Measurements from ENCODE around the gene PDHX. TPM values are rescaled to one million over a fixed set of nuclear protein-coding genes. Genes with fewer than 3 reads are reported as not detected.
"Not testable (repeated sequence)": the region's sequence is repeated elsewhere in the genome, so short reads cannot be mapped to it uniquely, and the experiment has no call there.

The PDHX gene
- total RNA-seq, 1 donor from 2014 or later = 46.1 TPM

DNA sequence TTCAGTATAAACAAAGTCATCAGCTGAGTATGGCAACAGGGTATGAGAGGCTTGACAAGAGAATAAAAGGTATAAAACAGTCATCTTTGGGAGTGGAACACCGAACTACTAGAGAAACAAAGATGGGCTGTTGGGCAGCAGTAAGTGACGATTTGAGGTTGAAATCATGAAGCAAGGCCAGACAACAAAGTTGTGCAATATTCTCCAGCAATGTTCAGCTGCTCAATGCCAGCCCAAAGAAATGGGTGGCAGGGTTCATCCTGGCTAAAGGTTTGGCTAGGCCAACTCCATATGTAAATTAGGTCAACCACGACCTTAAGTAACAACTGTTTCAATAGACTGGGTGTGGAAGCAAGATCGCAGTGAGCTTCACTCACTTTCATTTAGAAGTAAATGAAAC is 6.5 kb upstream of the PDHX start:
- DNase-seq (ENCODE audit: low spot score in 2 of 2) (no peak), FAIRE-seq (no peak)

DNA sequence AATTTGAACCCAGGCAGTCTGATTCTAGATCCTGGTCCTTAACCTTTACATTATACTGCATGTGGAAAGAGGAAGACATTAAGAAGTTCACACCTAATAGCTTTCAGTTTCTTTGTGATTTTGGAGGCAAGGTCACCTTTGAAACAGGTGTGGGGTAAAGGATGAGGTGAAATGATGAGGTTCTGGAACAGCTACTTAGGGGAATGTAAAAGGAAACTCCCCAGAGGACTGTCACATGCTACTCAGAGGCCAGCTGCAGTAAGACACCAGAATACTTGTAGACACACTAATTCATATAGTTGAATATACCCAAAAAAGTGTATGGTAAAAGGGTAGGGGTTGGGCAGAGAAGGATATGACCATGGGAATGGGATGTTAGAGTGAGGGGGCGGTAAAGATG is 5.6 kb upstream of the PDHX start:
- DNase-seq (ENCODE audit: low spot score in 2 of 2) (no peak), FAIRE-seq (no peak)

DNA sequence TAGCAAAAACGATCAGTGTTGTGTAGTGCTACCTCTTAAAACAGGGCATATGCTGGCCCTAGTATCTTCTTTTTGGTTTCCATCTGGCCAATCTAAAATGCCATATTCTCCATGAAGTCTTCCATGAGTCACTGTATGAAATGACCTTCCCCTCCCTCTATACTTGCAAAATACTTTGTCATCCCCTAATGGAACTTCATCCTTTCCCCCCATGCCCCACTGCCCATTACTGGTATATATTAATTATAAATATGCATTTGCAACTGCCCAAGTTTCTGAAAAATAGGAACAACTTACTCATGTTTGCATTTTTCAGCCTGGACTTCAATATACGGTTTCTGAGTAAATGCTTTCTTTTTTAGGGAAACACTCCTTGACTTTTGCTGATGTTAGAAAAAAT is 4.7 kb upstream of the PDHX start:
- FAIRE-seq = no peak

DNA sequence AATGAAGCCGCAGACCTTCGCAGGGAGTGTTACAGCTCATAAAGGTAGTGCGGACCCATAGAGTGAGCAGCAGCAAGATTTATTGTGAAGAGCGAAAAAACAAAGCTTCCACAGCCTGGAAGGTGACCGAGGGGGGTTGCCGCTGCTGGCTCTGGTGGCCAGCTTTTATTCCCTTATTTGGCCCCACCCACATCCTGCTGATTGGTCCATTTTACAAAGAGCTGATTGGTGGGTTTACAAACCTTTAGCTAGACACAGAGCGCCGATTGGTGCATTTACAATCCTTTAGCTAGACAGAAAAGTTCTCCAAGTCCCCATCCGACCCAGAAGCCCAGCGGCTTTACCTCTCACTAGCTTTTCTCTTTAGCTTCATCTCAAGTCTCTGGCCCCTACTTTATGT is 2.9 kb upstream of the PDHX start:
- not testable (repeated sequence) for DNase-seq (ENCODE audit: low spot score in 2 of 2); FAIRE-seq

More for the DNA sequence above, 4.7 kb upstream of the PDHX start:
- DNase-seq (ENCODE audit: low spot score in 2 of 2) = no peak

DNA sequence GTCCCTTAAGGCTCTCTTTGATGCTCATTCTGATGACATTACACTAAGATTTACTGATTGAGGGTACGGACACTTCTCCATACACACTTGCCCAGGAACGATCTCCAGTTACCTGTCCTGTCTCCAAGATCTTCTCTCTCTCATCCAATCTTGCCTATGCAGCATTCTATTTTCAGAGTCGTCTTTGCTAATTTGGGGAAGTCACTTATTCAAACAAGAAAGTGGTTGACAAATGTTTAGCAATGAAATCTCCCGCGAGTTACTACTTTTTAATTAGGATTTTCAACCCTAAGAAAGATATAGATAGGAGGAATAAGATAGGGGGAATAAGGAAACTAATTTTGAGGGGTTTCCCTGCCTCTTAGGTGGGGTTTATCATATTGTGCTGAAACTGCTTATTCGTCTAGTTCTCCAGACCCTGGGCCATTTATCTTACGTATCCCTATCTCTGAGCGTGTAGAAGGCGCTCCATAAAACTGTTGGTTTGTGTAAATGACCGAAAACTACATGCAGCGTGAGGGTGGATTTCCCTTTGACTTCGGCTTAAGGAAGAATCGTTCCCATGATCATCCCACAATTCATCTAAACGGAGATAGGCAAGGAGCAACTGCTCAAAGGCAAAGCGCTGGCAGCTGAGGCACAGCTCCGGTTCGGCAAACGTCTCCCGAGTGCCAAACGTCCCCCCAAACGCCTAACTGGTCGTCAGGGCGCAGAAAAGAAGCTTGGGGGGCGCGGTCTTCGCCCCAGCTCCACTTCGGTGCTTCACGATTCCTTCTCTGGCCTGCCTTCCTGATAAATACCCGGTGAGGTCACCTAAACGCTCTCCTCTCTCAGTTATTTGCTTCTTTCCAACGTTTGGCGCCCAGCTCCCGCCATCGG is 1.0 kb upstream of the PDHX start:
- DNase-seq (ENCODE audit: low spot score in 2 of 2) = peak in 1 of 2 donors; percentile 46
- no peak for FAIRE-seq

DNA sequence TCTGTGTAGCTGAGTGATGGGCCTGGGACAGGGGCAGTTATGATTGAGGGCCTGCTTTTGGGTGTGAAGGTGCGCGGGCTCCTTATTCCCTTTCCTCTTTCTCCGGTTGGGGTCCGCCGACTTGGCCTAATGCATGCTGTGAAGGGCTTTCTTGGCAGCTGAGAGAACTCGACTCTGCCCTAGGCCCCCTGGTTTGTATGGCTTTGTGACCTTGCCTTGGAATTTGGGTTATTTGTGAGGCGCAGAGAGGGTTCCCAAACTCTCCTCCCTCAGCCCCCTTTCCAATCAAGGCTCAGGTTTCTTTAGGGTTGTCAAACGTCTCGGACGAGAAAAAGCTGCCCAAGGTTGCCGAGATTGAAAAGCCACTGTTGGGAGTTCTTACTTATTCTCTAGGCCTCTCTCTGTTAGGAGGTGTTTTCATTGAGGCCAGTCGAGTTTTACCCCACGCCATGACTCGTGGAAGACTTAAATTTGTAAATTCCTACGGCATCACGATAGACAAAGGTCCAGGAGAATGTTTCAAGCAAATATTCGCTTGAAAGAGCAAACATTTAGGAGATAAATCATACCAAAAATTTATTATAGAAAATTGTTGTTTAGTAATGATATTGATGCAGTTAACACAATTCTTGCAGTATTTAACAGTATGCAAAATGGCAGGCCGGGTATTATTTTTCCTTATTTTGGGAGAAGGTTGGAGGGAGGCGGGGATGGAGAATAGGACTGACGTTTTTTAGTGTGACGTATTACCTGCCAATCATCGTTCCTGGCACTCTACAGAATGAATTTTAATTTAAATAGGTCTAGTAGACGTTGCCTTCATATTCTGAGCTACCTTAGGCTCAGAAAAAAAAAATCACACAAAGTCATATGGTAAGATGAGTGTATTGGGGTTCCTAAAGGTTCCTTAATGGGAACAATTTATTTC is 689 bp downstream of the PDHX start:
- no peak for FAIRE-seq

DNA sequence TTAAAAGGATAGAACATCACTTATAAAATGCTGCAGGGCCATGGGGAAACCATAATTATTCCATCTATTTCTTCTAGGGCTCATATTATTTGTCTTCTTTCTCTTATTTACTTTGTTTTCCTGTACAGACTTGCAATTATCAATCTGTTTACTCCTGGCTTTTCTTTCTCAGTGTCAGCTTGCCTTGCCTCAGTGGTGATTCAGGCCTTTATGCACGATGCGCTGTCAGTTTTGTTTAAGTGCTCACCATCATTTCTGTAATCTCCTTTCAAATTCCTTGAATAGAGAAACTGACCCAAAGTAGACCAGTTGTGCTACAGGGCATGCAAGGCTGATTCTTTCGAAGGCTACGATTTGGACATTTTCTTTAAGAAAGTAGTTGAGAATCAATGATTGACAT is 4.7 kb downstream of the PDHX start:
- FAIRE-seq = no peak
- no peak for DNase-seq (ENCODE audit: low spot score in 2 of 2)

More for the DNA sequence above, 689 bp downstream of the PDHX start:
- DNase-seq (ENCODE audit: low spot score in 2 of 2) = peak in 1 of 2 donors; percentile 35

DNA sequence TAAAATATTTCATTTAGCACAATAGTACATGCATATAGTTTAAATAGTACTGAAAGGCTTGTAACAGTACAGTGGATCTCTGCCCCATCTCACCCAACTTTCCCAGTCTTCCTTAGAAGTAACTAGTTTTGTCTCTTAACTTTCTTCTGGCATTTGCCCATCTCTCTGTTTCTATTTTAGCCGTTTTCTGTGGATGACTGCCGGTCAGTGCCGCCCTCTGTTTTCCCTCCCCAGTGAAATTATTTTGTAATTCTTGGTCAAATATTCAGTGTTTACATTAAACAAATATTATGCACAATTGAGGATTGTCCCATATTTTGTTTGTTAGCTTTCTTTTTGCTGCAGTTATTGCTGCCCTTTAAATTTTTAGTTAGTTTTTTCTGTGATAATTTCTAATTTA is 8.3 kb downstream of the PDHX start:
- no peak for DNase-seq (ENCODE audit: low spot score in 2 of 2)
- no peak for FAIRE-seq

DNA sequence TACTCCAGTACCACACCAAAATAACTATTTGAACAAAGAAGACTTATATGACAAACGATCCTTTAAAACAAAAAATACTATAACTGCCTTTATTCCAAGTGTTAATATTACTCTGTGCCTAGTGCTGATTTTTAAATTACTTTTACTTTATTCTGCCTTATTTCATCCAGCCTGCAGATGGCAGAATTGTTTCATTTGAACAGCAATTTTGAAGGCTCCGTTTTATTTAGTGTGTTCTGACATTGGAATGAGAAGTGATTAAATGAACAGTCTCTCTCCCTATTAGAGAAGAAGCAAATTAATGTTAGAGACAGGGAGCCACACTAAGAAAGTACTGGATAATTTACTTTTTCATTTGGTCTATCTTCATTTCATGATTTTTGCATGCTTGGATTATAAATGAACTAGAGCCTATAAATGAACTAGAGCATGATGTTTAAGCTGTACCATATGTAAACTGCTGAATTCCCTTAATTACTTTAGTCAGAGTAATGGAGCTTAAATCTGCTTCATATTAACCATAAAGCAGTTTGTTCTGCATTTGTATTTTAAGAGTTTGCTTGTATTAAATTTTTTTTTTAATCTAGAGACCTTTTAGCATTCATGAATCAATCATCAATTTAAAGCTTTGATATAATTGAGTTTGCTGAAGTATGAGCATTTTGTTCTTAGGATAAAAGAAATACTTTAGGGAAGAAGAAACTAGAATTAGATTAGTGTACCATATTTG is 9.8 kb downstream of the PDHX start:
- FAIRE-seq (peak; percentile 95), DNase-seq (ENCODE audit: low spot score in 2 of 2) (no peak)

DNA sequence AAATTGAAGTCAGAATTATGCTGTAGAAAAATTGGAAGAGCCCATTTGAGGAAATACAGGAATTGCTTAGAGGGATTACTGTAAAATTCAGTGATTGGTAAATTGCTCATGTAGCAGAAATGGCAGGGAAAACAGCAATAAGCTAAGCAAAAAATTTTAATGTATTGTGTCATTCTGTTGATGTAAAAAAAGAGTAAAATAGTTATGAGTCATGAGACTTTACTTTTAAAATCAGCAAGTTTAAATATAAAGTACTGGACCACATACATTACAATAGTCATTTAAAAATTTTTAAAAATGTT is 10.4 kb downstream of the PDHX start:
- DNase-seq (ENCODE audit: low spot score in 2 of 2) (no peak), FAIRE-seq (no peak)

DNA sequence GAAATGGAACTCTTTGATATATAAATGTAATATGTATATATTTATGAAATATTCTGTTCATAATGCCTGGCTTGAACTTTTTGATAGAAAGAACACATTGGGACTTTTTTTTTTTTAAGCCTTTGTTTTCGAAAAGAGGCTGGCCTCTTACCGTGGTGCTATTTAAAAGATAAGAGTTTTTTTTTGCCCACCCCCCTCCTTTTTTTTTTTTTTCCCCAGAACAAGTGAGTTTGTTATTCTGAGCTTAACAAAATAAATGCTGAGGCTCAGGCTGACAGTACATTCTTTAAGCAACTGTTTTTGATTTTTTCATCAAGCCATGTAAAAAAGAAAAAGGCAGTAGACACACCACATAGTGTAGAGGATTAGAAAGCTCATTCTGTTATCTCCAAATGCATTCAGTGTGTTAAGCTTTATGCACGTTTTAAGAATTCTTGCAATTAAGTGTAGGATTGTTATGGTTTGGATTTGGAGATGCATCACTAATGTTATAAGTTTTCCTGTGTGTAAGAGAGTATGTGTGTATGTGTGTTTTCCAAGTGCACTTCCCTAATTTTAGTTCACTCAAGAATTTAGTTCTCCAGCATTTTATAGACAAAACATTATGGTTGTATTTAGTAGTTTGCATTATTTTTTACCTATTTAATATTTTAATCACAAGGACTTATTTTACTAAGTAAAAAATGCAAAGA is 12.0 kb downstream of the PDHX start:
- FAIRE-seq = no peak
- DNase-seq (ENCODE audit: low spot score in 2 of 2) = no peak

DNA sequence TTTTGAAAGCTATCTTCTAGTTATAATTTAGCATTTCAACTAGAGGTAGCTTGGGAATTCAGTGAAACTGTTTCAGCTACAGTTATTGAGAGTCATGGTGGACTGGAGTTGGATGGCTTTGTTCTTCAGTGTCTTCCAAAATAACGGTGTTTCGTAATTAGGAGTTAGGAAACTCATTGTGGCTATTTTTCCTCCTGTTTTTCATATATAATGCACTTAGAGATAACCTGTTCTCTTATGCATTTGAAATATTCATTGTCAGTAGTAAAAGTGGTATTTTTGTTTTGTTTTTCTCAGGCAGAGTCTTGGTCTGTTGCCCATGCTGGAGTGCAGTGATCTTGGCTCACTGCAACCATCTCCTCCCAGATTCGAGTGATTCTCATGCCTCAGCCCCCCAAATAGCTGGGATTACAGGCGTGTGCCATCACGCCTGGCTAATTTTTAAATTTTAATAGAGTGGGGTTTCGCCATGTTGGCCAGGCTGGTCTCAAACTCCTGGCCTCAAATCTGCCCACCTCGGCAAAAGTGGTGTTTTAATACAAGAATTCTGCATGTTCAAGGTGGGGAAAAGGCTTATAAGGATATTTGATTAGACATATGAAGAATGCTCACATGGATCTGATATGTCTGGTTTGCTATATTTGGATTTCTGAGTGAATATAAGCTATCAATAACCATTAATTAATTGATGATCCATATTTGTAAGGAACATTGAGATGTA is 12.7 kb downstream of the PDHX start:
- FAIRE-seq (no peak), DNase-seq (ENCODE audit: low spot score in 2 of 2) (no peak)

DNA sequence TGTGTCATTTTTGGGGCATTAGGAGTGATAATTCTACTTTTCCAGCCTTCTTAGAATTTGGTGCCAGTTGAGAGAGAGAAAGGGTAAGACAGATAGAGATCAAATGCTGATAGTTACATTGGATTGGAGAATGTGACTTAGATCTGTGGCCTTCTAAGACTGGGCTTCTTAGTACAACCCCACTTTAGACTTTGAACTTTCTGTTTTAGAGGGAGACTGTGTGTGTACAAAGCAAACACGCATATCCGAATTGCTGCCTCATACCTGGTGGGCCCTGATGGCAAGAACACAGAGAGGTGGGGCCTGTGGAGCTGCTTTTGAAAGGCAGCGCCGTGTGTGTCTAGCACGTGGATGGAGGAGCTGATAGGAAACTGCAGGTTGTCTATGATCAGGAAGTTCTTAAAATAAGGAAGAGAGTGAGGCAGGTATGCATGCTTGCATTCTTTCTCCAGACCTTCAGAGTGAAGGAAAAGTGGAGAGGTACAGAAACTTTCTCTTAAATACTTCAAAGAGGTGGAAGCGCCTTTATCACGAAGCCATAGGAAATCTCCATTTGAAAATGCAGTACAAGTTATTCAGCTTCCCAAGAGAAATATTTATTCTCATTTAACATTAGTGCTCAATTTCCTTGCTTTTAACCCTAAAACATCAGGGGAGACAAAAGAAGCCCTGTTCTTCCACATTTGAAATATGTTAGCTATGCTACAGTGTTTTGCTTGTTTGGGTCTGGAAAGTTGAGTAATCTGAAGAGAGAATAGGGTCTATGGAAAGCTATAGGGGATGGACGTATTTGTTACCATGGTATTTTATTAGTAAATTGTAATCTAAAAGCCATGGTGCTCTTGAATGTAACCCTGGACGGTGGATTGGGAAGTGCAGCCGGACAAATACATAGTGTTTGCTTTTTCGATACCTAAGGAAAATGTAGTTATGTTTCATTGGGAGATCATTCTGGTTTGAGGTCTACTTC is 13.7 kb downstream of the PDHX start:
- FAIRE-seq (no peak), DNase-seq (ENCODE audit: low spot score in 2 of 2) (no peak)

DNA sequence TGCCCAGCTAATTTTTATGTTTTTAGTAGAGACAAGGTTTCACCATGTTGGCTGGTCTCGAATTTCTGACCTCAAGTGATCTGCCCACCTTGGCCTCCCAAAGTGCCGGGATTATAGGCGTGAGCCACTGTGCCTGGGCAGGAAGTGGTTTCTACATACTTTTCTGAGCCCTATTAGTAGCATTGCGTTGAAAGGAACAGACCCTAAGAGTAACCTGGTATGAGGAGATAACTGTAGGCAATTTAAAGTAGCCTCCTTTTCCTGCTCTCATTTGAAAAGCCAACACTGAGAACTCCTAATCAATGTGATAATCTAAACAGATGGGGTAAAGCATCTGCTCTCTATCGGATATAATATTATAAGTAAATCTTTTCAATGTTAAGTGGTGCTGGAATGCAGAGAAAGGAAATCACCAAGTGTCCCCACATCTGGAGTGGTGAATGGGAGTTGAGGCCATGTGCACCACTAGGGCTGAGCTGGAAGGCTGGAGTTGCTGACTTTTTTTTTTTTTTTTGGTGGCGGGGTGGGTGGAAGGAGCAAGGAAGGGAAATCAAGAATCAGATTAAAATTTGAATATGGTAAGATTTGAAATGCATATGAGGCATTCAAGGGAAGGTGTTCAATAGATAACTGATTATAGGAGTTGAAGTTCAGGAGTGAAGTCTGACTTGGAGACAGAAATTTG is 20.7 kb downstream of the PDHX start:
- FAIRE-seq (no peak), DNase-seq (ENCODE audit: low spot score in 2 of 2) (no peak)

DNA sequence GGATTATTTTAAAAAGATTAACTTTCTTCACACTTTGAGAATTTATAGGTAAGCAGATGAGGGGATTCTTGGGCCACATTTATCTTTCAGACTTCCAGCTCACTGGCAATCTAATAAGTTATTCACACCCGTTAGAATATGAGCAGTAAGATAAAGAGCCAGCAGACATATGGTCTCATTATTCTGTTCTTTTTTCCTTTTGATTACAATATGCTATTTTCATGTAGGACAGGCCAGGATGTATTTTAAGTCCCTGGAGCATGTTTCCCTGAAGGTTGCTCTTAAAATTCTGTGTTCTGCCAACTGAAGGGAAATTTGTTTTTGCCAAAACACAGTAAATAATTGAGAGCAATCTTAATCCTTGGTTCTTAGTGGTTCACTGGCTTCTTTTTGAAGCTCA is 22.2 kb downstream of the PDHX start:
- DNase-seq (ENCODE audit: low spot score in 2 of 2) = no peak
- no peak for FAIRE-seq

DNA sequence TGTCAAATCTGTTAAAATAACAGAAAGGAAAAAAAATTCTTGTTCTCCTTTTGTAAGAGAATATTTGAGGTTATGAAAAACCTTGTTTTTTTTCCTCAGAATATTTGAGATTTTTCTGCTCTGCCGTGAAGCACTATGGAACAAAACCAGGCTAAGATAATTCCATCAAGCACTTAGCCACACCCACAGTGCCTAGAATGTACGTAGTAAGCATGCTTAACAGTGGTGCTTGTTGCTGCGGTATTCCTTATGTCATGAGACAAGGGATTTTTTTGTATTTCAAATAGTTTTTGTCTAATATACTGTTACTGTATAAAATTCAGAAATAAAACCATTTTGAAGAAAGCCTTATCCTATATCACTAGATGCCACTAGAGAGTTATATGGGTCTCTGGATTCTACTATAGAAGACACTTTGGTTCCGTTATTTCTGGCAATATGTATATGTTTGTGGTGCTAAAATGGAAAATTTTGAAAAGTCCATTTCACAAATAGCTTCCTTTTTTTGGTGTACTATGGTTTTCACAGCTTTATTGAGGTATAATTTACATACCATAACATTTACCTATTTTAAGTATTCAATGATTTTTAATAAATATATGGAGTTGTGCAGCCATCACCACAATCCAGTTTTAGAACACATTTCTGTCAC is 23.7 kb downstream of the PDHX start:
- DNase-seq (ENCODE audit: low spot score in 2 of 2) = no peak
- FAIRE-seq = no peak

DNA sequence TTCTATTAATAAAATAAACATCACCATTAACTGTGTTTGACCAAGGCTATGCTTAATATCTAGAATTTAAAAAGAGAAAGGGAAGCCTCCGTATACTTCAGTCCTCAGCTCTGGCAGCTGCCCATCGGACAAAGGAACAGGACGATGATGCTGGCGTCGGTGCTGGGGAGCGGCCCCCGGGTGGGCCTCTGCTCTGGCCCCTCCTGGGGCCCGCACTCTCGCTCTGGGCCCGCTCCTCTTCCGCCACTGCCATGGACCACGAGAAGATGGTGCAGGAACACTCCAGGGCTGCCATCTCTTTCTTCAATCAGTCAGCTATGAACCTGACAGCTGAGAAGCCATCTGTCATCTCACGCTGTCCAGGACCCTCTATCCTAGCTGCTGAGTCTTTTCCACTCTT is 25.3 kb downstream of the PDHX start:
- no peak for DNase-seq (ENCODE audit: low spot score in 2 of 2)
- no peak for FAIRE-seq
